Fibroblast of upper back skin (primary cell): ENCODE results near the gene SHROOM2.
"Not testable (repeated sequence)": the region's sequence is repeated elsewhere in the genome, so short reads cannot be mapped to it uniquely, and the experiment has no call there.

Experiments
- DNase-seq: peaks from one replicate; pipeline ENCODE4 v3.0.0-alpha.2; 2013

SHROOM2 gene

DNA sequence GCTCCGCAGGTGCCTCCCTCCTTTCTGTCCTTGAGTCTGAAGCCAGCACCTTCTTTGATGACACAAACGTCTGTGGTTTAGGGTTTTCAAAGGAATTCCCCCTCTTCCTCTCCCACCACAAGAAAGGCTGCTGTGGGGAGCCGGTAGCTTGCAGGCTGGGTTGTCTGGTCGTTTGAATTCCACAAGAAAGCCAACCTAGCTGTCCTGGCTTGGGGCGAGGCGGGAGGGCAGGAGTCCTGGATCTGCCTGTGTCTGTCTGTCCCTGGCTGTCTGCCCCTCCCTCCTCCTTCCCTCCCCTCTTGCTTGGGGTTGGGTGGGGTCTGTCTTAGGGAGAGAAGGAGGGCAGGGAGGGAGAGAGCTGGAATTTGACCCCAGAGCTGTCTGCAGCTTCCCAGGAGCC is 56.3 kb downstream of the SHROOM2 start:
- no peak for DNase-seq

DNA sequence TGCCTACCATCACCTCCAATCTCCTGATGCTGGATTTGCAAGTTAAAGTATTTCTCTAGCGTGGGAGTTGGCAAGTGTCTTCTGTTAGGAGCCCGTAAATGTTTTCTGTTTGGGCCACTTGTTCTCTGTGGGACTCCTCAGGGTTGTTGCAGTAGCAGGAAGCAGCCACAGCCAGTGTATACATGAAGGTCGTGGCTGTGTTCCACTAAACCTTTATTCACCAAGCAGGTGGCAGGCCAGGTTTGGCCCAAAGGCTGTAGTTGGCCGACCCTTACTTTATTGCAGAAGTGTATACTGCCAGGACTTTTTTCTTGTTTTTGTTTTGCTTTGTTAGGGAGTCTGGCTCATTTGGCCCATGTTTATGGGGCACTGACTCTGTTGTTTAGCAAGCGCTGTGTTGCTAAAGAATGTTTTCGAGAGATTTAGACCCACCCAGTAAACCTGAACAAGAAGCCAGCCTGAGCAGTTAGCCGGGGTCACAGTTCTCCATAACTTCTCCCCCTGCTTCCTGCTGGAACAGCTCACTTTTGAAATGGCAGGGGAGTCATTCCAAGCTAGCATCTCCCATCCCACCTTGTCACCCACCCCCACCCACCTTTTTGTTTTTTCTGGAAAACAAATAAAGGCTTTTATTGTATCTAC is 58.8 kb downstream of the SHROOM2 start:
- DNase-seq: no peak

DNA sequence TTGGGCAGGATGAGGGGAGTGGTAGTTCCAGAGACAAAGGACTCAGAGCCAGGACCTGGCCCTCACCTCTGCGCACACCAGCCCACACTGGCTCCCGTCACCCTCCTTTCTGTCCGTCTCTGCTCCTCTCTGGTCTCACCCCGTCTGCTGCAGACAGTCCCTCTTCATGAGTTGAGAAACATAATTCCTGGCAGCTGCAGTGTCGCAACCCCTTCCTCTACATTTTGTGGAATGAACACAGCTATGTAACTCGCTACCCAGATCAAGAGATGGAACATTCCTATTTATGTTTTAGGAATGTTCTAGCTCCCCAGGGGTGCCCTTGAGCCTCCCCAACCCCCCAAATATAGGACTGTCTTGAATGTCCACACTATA is 59.3 kb downstream of the SHROOM2 start:
- peak; percentile 78 for DNase-seq

DNA sequence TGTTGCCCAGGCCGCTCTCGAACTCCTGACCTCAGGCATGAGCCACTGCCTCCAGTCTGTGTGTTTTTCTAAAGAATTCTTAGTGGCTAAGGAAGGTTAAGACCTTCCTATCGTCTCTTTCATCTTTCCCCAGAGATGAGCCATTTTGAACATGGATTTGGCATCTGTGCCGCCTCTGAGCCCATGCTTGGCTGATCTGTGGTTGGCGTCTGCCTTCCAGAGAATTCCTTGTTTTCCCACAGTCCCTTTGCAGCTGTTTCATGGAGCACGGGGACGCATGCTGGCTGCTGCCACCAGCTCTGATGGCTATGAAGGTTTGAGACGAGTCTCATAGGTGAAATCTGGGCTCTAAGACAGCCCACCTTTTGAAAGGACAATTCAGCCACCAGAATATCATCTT is 60.4 kb downstream of the SHROOM2 start:
- DNase-seq: no peak

DNA sequence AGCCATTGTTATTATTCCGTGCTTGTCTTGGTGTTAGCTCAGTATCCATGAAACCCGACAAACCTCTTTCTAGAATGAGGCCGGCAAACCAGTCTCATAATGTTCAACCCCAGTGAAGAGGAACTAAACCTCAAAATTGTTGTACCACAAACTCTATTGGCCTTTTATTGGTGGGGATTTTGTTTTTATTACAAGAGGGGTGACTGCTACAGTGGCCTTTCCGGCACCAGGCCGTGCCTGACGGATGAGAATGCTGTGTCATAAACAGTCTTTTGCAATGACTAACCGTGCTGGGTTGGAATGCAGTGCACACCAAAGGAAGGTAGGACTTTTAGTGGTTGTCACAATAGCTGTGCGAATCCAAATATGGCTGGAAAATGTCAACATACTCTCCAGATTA is 60.8 kb downstream of the SHROOM2 start:
- peak; percentile 49 for DNase-seq

DNA sequence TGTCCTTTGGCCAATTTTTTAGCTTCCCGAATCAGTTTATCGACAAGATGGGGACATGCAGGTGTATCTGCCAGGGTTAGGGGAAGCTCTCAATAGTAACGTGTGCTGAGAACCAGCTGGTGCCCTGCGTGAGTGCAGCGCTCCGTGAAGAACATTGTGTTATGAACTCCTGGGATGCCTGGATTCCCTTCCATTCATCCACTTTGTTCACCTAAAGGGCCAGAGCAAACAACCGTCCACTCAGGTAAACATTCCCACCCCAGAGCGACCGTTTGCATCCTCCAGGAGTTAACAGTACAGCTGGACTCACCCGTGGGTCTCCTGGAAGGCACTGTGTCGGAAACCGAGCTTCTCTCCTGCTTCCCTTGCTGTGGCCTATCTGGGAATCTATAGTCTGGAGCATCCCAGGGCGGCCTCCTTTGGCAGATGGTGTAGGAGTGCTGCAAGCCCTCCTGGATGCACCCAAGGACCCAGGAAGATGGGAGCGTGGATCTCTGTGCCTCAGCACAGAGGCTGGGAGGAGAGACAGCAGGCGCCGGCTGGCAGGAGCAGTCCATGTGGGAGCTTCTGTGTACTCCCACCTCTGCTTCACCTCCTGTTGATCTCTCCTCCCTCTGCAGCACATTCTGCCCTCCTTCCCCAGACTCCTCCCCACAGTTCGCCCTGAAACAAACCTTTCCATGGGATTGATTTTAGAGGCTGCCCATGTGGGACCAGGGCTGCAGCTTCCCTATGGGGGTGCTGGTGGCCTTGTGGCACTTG is 62.7 kb downstream of the SHROOM2 start:
- DNase-seq: no peak

DNA sequence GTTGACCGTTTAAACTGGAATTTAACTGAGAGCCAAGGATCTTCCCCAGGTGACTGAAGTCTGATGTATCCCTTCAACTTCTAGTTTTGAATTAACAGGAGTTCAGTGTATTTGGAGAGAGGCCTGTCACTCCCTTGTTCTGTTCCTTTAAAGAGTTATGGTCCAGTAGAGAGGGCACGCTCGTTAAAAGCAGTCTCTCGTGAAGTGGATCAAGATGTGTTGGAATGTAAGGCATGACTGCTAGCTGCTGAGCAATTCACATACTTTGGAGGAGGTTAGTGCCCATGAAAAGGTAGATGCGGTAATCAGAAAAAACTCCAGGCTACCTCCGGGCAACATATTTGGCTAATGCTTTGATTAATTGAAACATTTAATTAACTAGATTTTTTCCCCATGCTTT is 65.7 kb downstream of the SHROOM2 start:
- DNase-seq: no peak

DNA sequence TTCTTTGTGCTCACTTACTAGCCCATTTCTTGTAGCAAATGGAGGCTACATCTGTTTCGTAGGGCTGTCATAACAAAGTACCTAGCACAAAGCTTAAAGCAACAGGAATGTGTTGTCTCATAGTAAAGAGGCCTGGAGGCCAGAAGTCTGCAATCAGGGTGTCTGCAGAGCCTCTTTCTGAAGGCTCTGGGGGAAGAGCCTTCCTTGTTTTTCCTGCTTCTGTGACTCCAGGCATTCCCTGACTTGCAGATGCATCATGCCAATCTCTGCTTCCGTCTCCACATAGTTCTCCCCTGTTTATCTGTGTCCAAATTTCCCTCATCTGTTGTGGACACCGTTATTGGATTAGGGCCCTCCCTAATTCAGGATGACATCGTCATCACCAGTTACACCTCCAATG is 67.1 kb downstream of the SHROOM2 start:
- DNase-seq: no peak

DNA sequence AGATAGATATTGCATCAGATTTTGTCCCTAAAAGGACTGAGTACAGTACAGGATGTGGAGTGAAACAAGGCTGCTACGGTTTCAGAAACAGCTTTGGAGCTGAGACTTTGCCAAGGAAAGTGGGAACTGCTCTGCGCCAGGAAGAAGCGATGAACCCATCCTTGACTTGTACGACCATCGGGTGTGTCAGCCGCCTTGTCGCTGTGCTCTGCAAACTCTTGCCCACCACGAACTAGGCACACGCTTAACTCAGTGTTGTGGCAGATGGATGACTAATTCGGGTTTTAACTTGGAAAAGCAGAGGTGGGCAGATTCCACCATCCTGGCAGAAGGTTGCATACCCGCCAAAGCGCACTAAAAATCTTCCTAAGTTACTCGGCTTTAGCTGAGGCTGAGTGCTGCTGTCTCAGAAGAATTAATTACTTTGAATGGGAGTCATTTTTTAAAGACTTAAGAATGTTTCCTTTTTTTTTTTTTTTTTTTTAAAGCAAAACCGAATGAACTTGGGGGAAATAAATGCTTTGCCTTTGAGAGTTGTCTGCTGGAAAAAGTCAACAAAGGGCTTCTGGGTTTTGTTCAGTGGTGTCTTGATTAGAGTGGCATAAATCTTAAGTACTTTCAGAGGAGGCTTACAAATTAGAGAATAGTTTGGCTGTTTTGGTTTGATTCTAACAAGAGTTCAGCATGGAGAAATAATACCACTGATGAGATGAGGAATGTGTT is 69.5 kb downstream of the SHROOM2 start:
- DNase-seq: no peak

DNA sequence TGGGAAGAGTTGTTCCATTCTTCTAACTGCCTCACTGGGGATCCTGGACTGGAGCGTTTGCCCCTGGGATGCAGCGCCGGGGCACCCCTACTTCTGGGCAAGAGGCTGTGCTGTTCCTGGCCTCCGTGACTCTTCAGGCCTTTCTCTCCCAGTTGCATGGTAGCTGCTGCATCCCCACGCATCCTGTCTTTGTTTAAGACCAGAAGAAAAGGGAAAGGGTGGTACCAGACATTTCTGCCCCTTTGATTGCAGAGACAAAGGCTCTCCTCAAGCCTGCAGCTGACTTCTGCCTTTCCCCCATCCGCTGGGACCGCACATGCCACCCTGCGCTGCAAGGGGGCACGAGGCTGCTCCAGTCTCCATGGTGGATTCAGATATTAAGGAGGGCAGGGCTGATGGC is 70.4 kb downstream of the SHROOM2 start:
- DNase-seq: no peak

DNA sequence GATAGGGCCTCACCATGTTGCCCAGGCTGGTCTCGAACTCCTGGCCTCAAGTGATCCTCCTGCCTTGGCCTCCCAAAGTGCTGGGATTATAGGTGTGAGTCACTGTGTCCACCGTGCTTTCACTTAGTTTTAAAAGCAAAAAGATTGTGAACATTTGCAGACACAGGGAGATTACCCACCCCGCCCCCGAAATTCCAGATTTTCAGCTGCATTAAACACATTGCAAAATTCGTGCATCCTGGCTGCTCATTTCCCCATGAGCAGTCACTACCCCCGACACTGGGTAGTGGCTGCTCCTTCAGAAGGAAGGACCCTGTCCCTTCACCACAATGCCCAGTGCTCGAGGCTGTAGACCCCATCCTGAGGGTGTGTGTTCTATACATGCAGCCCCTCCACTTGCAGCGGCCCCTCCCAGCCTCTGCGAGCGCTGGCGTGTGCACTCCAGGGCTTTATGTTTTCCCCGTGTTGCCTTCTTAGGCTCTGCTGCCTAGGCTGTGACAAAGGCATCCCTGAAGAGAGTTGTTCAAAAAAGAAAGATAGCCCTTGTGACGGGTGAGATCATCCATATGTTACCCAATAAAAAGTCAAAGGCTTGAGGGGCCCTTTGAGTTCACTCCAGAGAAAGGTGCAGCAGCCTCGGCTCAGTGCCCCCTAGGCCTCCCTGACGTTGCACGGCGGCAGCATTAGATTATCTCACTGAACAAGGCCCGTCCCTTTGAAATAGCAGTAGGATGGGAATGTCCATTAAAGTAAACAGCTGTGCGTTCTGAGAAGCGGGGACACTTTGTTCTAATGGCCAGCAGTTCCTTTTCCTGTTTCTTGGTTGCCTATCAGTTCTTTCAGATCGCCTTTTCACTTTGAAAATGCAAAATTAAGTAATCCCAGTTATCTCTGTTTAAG is 71.6 kb downstream of the SHROOM2 start:
- no peak for DNase-seq

DNA sequence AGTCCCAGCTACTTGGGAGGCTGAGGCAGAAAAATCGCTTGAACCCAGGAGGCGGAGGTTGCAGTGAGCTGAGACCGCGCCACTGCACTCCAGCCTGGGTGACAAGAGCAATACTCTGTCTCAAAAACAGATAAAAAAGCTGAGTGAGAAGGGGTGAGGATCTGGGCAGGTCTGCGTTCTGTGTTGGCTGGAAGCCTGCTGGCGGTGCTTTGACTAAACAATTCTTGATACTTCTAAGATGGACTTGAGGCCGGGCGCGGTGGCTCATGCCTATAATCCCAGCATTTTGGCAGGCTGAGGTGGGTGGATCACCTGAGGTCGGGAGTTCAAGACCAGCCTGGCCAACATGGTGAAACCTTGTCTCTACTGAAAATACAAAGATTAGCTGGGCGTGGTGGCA is 72.5 kb downstream of the SHROOM2 start:
- DNase-seq: not testable (repeated sequence)

DNA sequence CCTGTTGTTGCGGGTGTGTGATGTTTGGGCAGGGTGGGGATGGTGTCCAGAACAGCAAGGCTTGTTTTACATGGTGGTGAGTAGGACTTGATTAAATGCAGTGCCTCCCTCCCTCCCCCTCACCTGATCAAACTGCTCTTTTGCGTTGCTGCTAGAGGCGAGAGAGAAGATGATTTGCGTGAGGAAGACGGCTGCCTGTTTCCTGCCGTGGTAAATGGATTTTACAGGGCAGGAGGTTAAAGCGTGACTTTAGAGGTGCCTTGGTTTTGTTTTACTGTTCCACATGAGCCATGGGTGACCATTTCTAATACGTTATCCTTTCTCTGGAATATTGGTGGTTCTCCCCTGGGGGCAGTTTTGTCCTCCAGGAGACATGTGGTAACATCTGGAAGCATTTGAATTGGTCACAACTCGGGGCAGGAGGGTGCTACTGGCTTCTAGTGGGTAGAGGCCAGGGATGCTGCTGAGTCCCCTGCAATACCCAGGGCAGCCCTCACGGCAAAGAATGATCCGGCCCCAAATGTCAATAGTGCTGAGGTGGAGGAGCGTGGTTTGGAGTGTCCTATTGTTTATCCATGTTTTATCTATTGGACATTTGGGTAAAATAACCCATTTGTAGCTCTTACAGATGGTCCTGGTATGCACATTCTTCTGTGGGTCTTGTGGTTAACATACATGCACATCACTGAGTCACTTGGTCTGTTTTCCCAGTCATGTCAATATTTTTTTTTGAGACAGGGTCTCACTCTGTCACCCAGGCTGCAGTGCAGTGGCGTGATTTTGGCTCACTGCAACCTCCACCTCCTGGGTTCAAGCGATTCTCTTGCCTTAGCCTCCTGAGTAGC is 73.7 kb downstream of the SHROOM2 start:
- DNase-seq: peak; percentile 68

DNA sequence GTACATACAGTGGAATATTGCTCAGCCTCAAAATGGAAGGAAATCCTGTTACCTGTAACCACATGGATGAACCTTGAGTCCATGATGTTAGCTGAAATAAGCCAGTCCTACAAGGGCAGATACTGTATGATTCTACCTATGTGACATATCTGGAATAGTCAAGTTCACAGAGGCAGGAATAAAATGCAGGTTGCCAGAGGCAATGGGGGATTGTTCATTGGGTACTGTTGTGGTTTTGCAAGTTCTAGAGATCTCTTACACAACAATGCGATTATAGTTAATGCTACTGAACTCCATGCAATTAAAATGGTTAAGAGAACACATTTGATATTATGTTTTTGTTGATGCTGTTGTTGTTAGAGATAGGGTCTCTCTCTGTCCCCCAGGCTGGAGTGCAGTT is 74.6 kb downstream of the SHROOM2 start:
- no peak for DNase-seq

DNA sequence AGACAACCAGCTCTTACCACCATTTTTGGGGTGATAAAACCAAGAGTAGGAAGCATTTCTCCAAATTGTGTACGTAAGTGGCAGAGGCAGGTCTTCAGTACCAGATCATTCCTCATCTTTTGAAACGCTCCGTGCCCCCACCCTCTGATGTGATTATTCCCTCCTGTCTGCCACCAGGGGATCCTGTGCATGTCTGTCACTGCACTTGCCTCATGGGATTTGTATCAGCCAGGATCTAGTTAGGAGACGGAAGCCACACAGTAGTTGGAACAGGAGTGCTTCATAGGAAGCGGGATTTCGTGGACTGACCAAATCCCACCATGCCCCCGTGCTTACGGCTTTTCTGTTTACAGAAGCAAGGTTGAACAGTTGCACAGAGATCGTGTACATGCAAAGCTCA is 75.5 kb downstream of the SHROOM2 start:
- DNase-seq: no peak

DNA sequence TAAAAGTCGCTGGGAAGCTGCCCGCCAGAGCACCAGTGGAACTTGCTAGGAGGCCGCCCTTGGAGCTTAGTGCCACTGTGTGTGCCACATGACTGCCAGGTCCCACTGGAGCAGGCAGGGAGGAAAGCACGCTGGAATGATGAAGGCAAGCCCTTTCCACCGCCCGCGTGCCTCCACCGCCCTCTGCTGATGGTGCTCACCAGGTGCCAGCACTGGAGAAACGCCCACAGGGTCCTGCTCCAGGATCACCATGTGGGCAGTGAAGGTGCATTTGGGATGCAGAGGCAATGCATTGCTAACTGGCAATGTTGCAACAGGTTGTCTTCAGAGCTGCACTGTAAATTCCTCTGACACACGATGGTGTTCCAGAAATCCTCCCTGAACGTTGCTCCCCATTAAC is 76.3 kb downstream of the SHROOM2 start:
- DNase-seq: no peak

DNA sequence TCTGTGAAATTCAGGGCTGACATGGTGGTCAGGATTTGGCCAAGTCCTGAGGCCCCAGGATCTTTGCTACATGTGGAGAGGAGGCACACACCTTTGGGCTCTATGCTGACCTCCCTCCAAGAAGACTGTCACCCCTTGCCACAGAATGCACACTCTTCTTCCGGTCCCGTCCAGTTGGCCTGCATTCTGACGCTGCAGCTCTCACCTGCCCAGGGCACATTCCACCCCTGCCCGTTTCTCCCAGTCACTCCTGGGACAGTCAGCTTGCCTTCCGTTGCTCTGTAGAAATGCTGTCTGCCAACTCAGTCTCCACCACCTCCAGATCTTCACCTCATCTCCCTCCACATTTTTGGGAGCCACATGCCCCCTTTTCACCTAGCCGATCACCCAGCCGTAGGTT is 76.7 kb downstream of the SHROOM2 start:
- no peak for DNase-seq

DNA sequence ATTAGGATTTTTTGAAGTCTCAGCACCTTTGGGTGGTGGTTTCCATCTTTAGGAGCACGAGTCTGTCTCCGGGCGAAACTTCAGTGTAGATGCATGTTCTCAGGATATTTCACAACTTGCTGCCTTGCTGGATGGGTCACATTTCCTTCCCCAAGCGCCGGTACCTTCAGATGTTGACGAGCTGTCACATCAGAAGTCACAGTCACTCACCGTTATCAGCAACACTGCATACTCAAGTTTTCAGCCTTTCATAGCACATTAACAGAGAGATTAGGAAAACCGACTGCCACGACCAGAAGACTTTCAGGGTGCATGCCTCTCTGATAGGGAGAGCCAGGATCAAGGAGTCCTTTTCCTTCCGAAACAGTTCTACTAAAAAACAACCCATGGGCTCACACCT is 77.8 kb downstream of the SHROOM2 start:
- DNase-seq: no peak

DNA sequence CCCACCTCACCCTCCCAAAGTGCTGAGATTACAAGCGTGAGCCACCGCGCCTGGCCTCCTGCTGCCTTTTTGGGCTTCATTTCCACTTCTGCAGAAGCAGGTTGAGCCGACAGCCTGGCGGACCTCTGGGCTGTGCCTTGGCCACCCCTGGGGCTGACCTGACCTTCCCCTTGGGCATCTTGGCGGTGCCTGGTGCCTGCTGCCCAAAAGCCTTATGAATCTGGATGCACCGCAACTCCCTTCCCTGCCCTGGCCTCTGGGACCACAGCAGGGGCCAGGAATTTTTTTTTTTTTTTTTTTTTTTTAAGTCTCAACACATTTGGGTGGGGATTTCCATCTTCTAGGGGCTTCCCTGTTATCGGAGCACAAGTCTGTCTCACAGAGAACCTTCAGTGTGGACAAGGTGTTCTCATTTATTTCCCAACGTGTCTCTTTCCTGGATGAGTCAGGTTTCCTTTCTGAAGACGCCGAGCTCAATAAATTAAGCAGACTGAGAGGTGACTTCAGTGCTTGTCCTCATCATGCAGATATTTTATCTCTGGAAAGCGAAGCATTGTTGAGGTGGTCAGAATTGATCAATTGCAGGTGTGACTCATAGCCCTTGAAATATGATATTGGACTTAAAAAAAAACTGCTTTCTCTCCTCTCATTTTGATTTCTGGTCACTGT is 79.7 kb downstream of the SHROOM2 start:
- no peak for DNase-seq

DNA sequence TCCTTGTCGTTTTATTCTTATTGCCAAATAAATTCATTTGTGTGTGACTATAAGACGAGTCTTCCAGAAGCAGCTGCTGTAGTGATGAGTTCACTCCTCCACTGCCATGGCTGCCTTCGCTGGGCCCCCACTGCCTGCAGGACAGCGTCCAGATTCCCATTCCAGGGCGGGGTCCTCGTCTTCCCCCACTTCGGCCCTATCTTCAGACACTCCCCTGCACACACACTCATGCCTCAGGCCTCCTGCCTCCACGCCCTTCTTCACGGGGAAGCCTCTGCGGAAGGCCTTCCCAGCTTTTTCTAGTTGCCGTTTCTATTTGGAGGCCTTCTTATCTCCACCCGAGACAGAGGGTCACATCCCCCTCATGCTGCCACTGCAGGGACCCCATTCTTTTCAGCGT is 80.4 kb downstream of the SHROOM2 start:
- DNase-seq: no peak

DNA sequence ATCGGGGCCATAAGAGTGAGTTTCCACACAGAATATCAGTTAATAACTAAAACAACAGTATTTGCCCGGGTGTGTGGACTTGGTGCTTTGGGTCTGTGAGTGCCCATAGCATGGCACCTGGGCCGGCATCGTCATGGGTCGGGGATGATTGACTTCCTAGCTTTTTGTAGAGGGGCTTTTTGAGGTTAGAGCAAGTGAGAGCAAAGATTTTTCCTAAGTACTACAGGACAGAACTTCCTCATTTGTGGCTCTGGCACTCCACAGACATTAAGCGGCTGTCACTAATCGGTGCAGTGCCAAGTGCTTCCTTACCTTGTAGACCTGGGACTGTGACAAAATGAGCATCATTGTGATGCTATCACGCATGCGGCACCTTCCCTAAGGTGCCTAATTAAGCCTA is 81.0 kb downstream of the SHROOM2 start:
- DNase-seq: no peak

DNA sequence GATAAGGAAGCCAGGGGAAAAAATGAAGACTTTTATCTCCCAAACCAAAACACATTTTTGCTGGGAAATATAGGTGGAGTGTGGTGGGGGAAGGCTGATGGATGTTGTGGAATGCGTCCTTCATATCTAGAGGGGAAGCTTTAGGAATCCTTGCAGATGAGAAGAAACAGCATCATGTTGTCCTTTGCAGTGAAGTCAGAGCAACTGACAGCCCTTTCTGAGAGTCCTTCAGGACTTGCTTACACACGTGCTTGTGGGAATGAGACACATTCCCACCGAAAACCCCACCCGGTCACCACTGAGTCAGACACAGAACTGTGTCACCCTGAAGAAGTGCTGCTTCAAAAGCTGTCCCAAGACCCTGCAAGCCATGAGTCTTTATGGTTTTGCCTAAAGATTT is 81.5 kb downstream of the SHROOM2 start:
- DNase-seq: no peak
